ENCODE data around the gene TTC6.
A peak's percentile ranks its signal among the peaks of the same experiment; 100 is the strongest.

Gene TTC6

GRCh38 chr14:37590428-37591139, 4.8 kb upstream of the TTC6 start:
- TF ChIP-seq CTCF (IDR thresholded peaks at IDR 0.05; ENCODE audit: low read depth, low read length), result no peak
- DNase-seq (ENCODE audit: extremely low read depth, low read depth), result no peak

GRCh38 chr14:37591311-37591940, 4.0 kb upstream of the TTC6 start:
- no peak for TF ChIP-seq CTCF (IDR thresholded peaks at IDR 0.05; ENCODE audit: low read depth, low read length)
- DNase-seq (ENCODE audit: extremely low read depth, low read depth), result no peak

- no peak for DNase-seq (ENCODE audit: extremely low read depth, low read depth)
- no peak for TF ChIP-seq CTCF (IDR thresholded peaks at IDR 0.05; ENCODE audit: low read depth, low read length)
Measured at GRCh38 chr14:37591941-37592481, 3.4 kb upstream of the TTC6 start.

- DNase-seq (ENCODE audit: extremely low read depth, low read depth), result no peak
- no peak for TF ChIP-seq CTCF (IDR thresholded peaks at IDR 0.05; ENCODE audit: low read depth, low read length)
Measured at GRCh38 chr14:37592482-37593408, 2.7 kb upstream of the TTC6 start.

- TF ChIP-seq CTCF (IDR thresholded peaks at IDR 0.05; ENCODE audit: low read depth, low read length), result no peak
- DNase-seq (ENCODE audit: extremely low read depth, low read depth), result no peak
Measured at GRCh38 chr14:37593511-37594237, 1.8 kb upstream of the TTC6 start.

- peak; percentile 44 for DNase-seq (ENCODE audit: extremely low read depth, low read depth)
Measured at GRCh38 chr14:37594238-37594970, 1.0 kb upstream of the TTC6 start.

More at GRCh38 chr14:37594238-37594970, 1.0 kb upstream of the TTC6 start:
- TF ChIP-seq CTCF (IDR thresholded peaks at IDR 0.05; ENCODE audit: low read depth, low read length), result peak; percentile 90
